IMR-90 (cell line): ENCODE measurements around the gene ZNF132. TPM values are rescaled to one million over a fixed set of nuclear protein-coding genes. Genes with fewer than 3 reads are reported as not detected.

Experiments
- ATAC-seq: fragments of 200-7000 bp; cut with Tn5 transposase; 2 replicates; pipeline ENCODE4 v1.9.1; 2020; ENCODE audit warnings: low read depth, mild to moderate bottlenecking, moderate library complexity
- BruUV-seq: library from RNA; stranded (reverse); fragments of 400-500 nt; replicated peaks from 2 replicates; lab custom pipeline; 2021; lab: Mats Ljungman, UMichigan
- CTCF ChIA-PET: fragments of 300-600 bp; formaldehyde crosslinking; extraction: SDS; loops from one replicate; lab custom pipeline; 2021; ENCODE audit warnings: antibody characterized with exemption; lab: Yijun Ruan, JAX
- POLR2A ChIA-PET: fragments of 300-600 bp; sonication (Branson Sonifier 250); formaldehyde crosslinking; loops from one replicate; lab custom pipeline; 2022; ENCODE audit warnings: antibody characterized with exemption; ENCODE audit not compliant: unreplicated experiment; lab: Charles Lee
- DNase-seq: peaks from one replicate; pipeline ENCODE4 v3.0.0; 2013
- H2AFZ ChIP-seq: replicated peaks from 2 replicates; pipeline ENCODE3; 2013; ENCODE audit warnings: low read length, mild to moderate bottlenecking; ENCODE audit not compliant: poor library complexity
- H2AK5ac ChIP-seq: 2 replicates; pipeline ENCODE4 v1.6.1; 2013; ENCODE audit warnings: low read depth, low read length, inconsistent platforms
- H2AK9ac ChIP-seq: replicated peaks from 2 replicates; pipeline ENCODE3; 2013; ENCODE audit warnings: mild to moderate bottlenecking, low read depth, low read length, moderate library complexity; ENCODE audit not compliant: poor library complexity
- H2BK120ac ChIP-seq: 2 replicates; pipeline ENCODE4 v1.6.1; 2013; ENCODE audit warnings: low read depth, low read length, inconsistent platforms
- H2BK15ac ChIP-seq: 3 replicates; pipeline ENCODE4 v1.6.1; 2013; ENCODE audit warnings: low read depth, low read length, inconsistent platforms
- H2BK20ac ChIP-seq: 2 replicates; pipeline ENCODE4 v1.6.1; 2013; ENCODE audit warnings: low read depth, mild to moderate bottlenecking, inconsistent platforms, low read length, moderate library complexity
- H2BK5ac ChIP-seq: 2 replicates; pipeline ENCODE4 v1.6.1; 2013; ENCODE audit warnings: mild to moderate bottlenecking, low read depth, low read length, inconsistent platforms; ENCODE audit not compliant: poor library complexity, severe bottlenecking
- H3K14ac ChIP-seq: replicated peaks from 2 replicates; pipeline ENCODE4 v1.6.1; 2013; ENCODE audit warnings: low read depth, low read length, inconsistent platforms
- H3K18ac ChIP-seq: 2 replicates; pipeline ENCODE4 v1.6.1; 2013; ENCODE audit warnings: low read depth, low read length, control low read depth
- H3K23ac ChIP-seq: 2 replicates; pipeline ENCODE4 v1.6.1; 2013; ENCODE audit warnings: low read depth, low read length, inconsistent platforms
- H3K27ac ChIP-seq: 2 replicates; pipeline ENCODE4 v1.5.1; 2013; ENCODE audit warnings: mild to moderate bottlenecking, control low read depth, low read length; ENCODE audit not compliant: insufficient read depth
- H3K27me3 ChIP-seq: 2 replicates; pipeline ENCODE4 v1.6.1; 2013; ENCODE audit warnings: low read length; ENCODE audit not compliant: control insufficient read depth, insufficient read depth
- H3K36me3 ChIP-seq: 2 replicates; pipeline ENCODE4 v1.6.1; 2013; ENCODE audit warnings: low read length, mixed read lengths; ENCODE audit not compliant: control insufficient read depth, insufficient read depth
- H3K4ac ChIP-seq: 2 replicates; pipeline ENCODE4 v1.6.1; 2013; ENCODE audit warnings: low read depth, low read length, inconsistent platforms
- H3K4me1 ChIP-seq: 2 replicates; pipeline ENCODE4 v1.6.1; 2013; ENCODE audit warnings: low read length, mixed read lengths; ENCODE audit not compliant: control insufficient read depth, insufficient read depth
- H3K4me2 ChIP-seq: 2 replicates; pipeline ENCODE4 v1.6.1; 2013; ENCODE audit warnings: low read depth, mild to moderate bottlenecking, control low read depth, low read length, moderate library complexity
- H3K4me3 ChIP-seq: 2 replicates; pipeline ENCODE4 v1.5.1; 2013; ENCODE audit warnings: low read depth, mild to moderate bottlenecking, control low read depth, low read length, moderate library complexity; ENCODE audit not compliant: insufficient read depth
- H3K56ac ChIP-seq: 2 replicates; pipeline ENCODE4 v1.6.1; 2013; ENCODE audit warnings: low read length, inconsistent platforms; ENCODE audit not compliant: insufficient read depth; ENCODE audit errors: extremely low read depth
- H3K79me1 ChIP-seq, 2 experiments: 2 replicates each; pipeline ENCODE4 v1.6.1; 2013; ENCODE audit warnings: low read length in 2 of 2, inconsistent platforms in 1 of 2, low read depth in 1 of 2
- H3K9ac ChIP-seq: 2 replicates; pipeline ENCODE4 v1.6.1; 2013; ENCODE audit warnings: low read depth, low read length, control low read depth
- H3K9me1 ChIP-seq: 2 replicates; pipeline ENCODE4 v1.6.1; 2013; ENCODE audit warnings: low read length, inconsistent platforms; ENCODE audit not compliant: insufficient read depth
- H3K9me3 ChIP-seq: 2 replicates; pipeline ENCODE4 v1.6.1; 2013; ENCODE audit warnings: low read length; ENCODE audit not compliant: control insufficient read depth, insufficient read depth
- H4K20me1 ChIP-seq: 2 replicates; pipeline ENCODE4 v1.6.1; 2013; ENCODE audit warnings: low read length, inconsistent platforms; ENCODE audit not compliant: insufficient read depth
- H4K5ac ChIP-seq: 2 replicates; pipeline ENCODE4 v1.6.1; 2013; ENCODE audit warnings: mild to moderate bottlenecking, low read depth, low read length, control low read depth
- H4K8ac ChIP-seq, 2 experiments: 2 replicates each; pipeline ENCODE4 v1.6.1; 2013; ENCODE audit warnings: low read depth in 2 of 2, low read length in 2 of 2, control low read depth in 1 of 2, inconsistent platforms in 1 of 2
- H4K91ac ChIP-seq: 2 replicates; pipeline ENCODE4 v1.6.1; 2013; ENCODE audit warnings: low read depth, low read length, inconsistent platforms; ENCODE audit not compliant: insufficient read depth
- BHLHE40 ChIP-seq: fragments of 150-350 bp; IDR thresholded peaks from 2 replicates; pipeline ENCODE4 v1.6.1; 2016; ENCODE audit warnings: mild to moderate bottlenecking, low read depth, low read length
- CHD1 ChIP-seq: IDR thresholded peaks from 2 replicates; pipeline ENCODE4 v1.6.1; 2012; ENCODE audit warnings: low read depth, low read length, improper control_type of control experiment
- CTCF ChIP-seq: conservative IDR thresholded peaks from 2 replicates; pipeline ENCODE4 v1.5.1; 2012; ENCODE audit warnings: mild to moderate bottlenecking, low read depth, low read length, improper control_type of control experiment
- ELK1 ChIP-seq: fragments of 150-350 bp; IDR thresholded peaks from 2 replicates; pipeline ENCODE4 v1.6.1; 2016; ENCODE audit warnings: low read depth, mild to moderate bottlenecking, low read length, moderate library complexity, borderline replicate concordance
- MXI1 ChIP-seq: IDR thresholded peaks from 2 replicates; pipeline ENCODE4 v1.6.1; 2012; ENCODE audit warnings: low read depth, mild to moderate bottlenecking, low read length, moderate library complexity, borderline replicate concordance
- RAD21 ChIP-seq: IDR thresholded peaks from 2 replicates; pipeline ENCODE4 v1.6.1; 2012; ENCODE audit warnings: low read length, improper control_type of control experiment
- SMC3 ChIP-seq: fragments of 150-350 bp; IDR thresholded peaks from 2 replicates; pipeline ENCODE4 v1.6.1; 2016; ENCODE audit warnings: low read depth, mild to moderate bottlenecking, antibody characterized with exemption, low read length, moderate library complexity
- WGBS, 2 experiments: methylation state at CpG; one replicate each; pipeline versions ENCODE4 v1.1.5 to v1.1.7; 2013; ENCODE audit warnings: missing lambda C conversion rate in 2 of 2; ENCODE audit not compliant: insufficient read length in 1 of 2; ENCODE audit errors: extremely low coverage in 2 of 2; 5-methylcytosine and 5-hydroxymethylcytosine counted together
- dilution Hi-C: fragments of 300-500 bp; cut with HindIII; formaldehyde crosslinking; loops from one replicate; pipeline ENCODE4 v1.14.3; 2018; ENCODE audit warnings: low sequenced_read_pairs; ENCODE audit not compliant: unreplicated experiment
- in situ Hi-C: fragments of 300-500 bp; cut with MboI; formaldehyde crosslinking; loops from 3 replicates; pipeline ENCODE4 v1.14.3; 2019; ENCODE audit warnings: low sequenced_read_pairs, inconsistent platforms, mixed read lengths
- intact Hi-C: fragments of 100-400 bp; cut with micrococcal nuclease; formaldehyde crosslinking; loops from 2 replicates; pipeline ENCODE4 v1.10.0; 2022
- polyA plus RNA-seq, 3 experiments: library from polyadenylated mRNA; depleted of rRNA; stranded (reverse); fragments of >200 nt; gene quantifications; 2 replicates each; pipeline ENCODE4 v1.2.3, GENCODE V29; 2012; ENCODE audit warnings: low replicate concordance in 1 of 3
- total RNA-seq: library from RNA; depleted of rRNA; stranded (reverse); fragments of >200 nt; gene quantifications from 2 replicates; pipeline ENCODE4 v1.2.3, GENCODE V29; 2012

Gene ZNF132
- total and polyA plus RNA-seq, 2 of the 4 experiments (the other 2 are of a cell fraction): 2.4 to 13.6 TPM

- Histone ChIP-seq H3K4ac (peak overlapping the region; percentile 83), H3K9me3 (no peaks in the 10 kb centered on the region), H3K14ac (peak overlapping the region; percentile 64), H2AK9ac (peak overlapping the region; percentile 98), H3K4me1 (peaks cover 11% of the 10 kb centered on the region), H3K9ac (peak overlapping the region; percentile 78), H3K23ac (peak overlapping the region; percentile 70), H3K79me1 (peaks cover 26 to 42% of the 10 kb centered on the region in 2 experiments), H3K36me3 (no peaks in the 10 kb centered on the region), H3K56ac (peak overlapping the region; percentile 36; the same call in 1 of the 2 replicates), H4K91ac (peak overlapping the region; percentile 76), H3K4me3 (peak overlapping the region; percentile 95), H2BK20ac (no peak overlapping the region), H3K18ac (no peak overlapping the region; the same call in 1 of the 2 replicates), H3K27ac (peak overlapping the region; percentile 80), H2BK15ac (no peak overlapping the region), H4K8ac (peak overlapping the region; percentile 28 to 68), H4K20me1 (peaks cover 12% of the 10 kb centered on the region), H2BK120ac (peak overlapping the region; percentile 18; the same call in 1 of the 2 replicates), H4K5ac (peak overlapping the region; percentile 38), H2BK5ac (peak overlapping the region; percentile 57), H2AFZ (peak overlapping the region; percentile 91), H3K9me1 (peaks cover 21% of the 10 kb centered on the region), H3K27me3 (no peaks in the 10 kb centered on the region), H2AK5ac (peak overlapping the region; percentile 80), H3K4me2 (peak overlapping the region; percentile 90)
- in situ Hi-C loops: no loop called here
- intact Hi-C loops: loop anchor here (2.0 kb wide), 1 partner anchor 32 kb away; the partner anchor contains the start of gene ZNF132
- dilution Hi-C loops: no loop called here
- ChIA-PET POLR2A (no interaction called here), CTCF (no interaction called here)
- DNase-seq (peak; percentile 22), ATAC-seq (peak; percentile 36)
- TF ChIP-seq MXI1 (no peak; the same call in 1 of the 2 replicates), CTCF (no peak), SMC3 (no peak), RAD21 (no peak), ELK1 (no peak), BHLHE40 (no peak), CHD1 (no peak)
- 0% methylated on average over 19 of the region's 34 CpGs; no CpG with 5 or more reads in 1 of the 2 experiments for WGBS, 2 experiments
- BruUV-seq: no TSS peak
Measured at GRCh38 chr19:58409010-58409790, 30.8 kb downstream of the ZNF132 start.
